AML-193 (cell line): Measurements from ENCODE around the gene MEI1.
A peak's percentile ranks its signal among the peaks of the same experiment; 100 is the strongest.

Experiments
- DNase-seq, 2 experiments: peaks; one replicate each; lab custom pipeline; 2025; lab: John Stamatoyannopoulos, UW

MEI1 gene

GRCh38 chr22:41782751-41783150 is 83.4 kb downstream of the MEI1 start:
- no peak for DNase-seq

- no peak for DNase-seq
Measured at GRCh38 chr22:41787331-41787730, 88.0 kb downstream of the MEI1 start.

- DNase-seq: no peak
Measured at GRCh38 chr22:41793871-41794270, 94.6 kb downstream of the MEI1 start.

GRCh38 chr22:41798736-41799135 is 99.4 kb downstream of the MEI1 start:
- DNase-seq: no peak

GRCh38 chr22:41799486-41800347 is 100.4 kb downstream of the MEI1 start:
- DNase-seq: no peak

GRCh38 chr22:41800348-41801146 is 101.2 kb downstream of the MEI1 start, which contains the start of gene CCDC134:
Gene CCDC134, plus strand, starts transcription at chr22:41800679. Its CDS starts 8,212 bp downstream, at chr22:41808891.
- DNase-seq: peak; percentile 90 to 94

- DNase-seq: no peak
Measured at GRCh38 chr22:41801147-41801819, 102.0 kb downstream of the MEI1 start.

- DNase-seq: no peak
Measured at GRCh38 chr22:41801886-41802285, 102.6 kb downstream of the MEI1 start.

- no peak for DNase-seq
Measured at GRCh38 chr22:41805639-41806038, 106.3 kb downstream of the MEI1 start.

- no peak for DNase-seq
Measured at GRCh38 chr22:41808400-41808799, 109.1 kb downstream of the MEI1 start.

- no peak for DNase-seq
Measured at GRCh38 chr22:41810022-41810421, 110.7 kb downstream of the MEI1 start.

GRCh38 chr22:41812805-41813545 is 113.7 kb downstream of the MEI1 start:
- DNase-seq: no peak

- no peak for DNase-seq
Measured at GRCh38 chr22:41813726-41814410, 114.6 kb downstream of the MEI1 start.

- DNase-seq: no peak
Measured at GRCh38 chr22:41815716-41816115, 116.4 kb downstream of the MEI1 start.

- DNase-seq: no peak
Measured at GRCh38 chr22:41816241-41816640, 116.9 kb downstream of the MEI1 start.

- DNase-seq: no peak
Measured at GRCh38 chr22:41816871-41817270, 117.6 kb downstream of the MEI1 start.

GRCh38 chr22:41818011-41818410 is 118.7 kb downstream of the MEI1 start:
- no peak for DNase-seq

GRCh38 chr22:41818596-41818995 is 119.3 kb downstream of the MEI1 start:
- DNase-seq: no peak

- DNase-seq: no peak
Measured at GRCh38 chr22:41819257-41819656, 120.0 kb downstream of the MEI1 start.

- no peak for DNase-seq
Measured at GRCh38 chr22:41820447-41820846, 121.1 kb downstream of the MEI1 start.
